GM12878 (cell line): ENCODE results near the gene PADI4.

Experiments used
- EGR1 ChIP-seq, 2 experiments: IDR thresholded peaks; 1 replicate in 1 of 2; 2 replicates in 1 of 2; pipeline ENCODE4 v1.6.1; 2011 to 2012; ENCODE audit warnings: low read depth in 2 of 2, low read length in 2 of 2, borderline replicate concordance in 1 of 2, mild to moderate bottlenecking in 1 of 2, moderate library complexity in 1 of 2
- EP300 ChIP-seq, 2 experiments: fragments of 150-350 bp in 1 of 2; IDR thresholded peaks; 2 replicates each; pipeline ENCODE4 v1.6.1; 2011 to 2012; ENCODE audit warnings: low read depth in 2 of 2, low read length in 2 of 2, borderline replicate concordance in 1 of 2, improper control_type of control experiment in 1 of 2, inconsistent platforms in 1 of 2; ENCODE audit not compliant: control insufficient read depth in 1 of 2
- POLR2A ChIP-seq: IDR thresholded peaks from 2 replicates; pipeline ENCODE4 v1.6.1; 2011; ENCODE audit warnings: low read depth, mild to moderate bottlenecking, low read length
- TF ChIP-seq, protein P1 (sequence below), 3 experiments: IDR thresholded peaks in 2 of 3; conservative IDR thresholded peaks in 1 of 3; 2 replicates each; pipeline ENCODE4 v1.5.1; 2011; ENCODE audit warnings: low read depth in 3 of 3, low read length in 3 of 3, mild to moderate bottlenecking in 3 of 3, control low read depth in 2 of 3, moderate library complexity in 2 of 3, inconsistent platforms in 1 of 3, mixed read lengths in 1 of 3; ENCODE audit not compliant: control insufficient read depth in 2 of 3, insufficient read depth in 1 of 3; ENCODE audit errors: extremely low read depth in 1 of 3
- TF ChIP-seq, protein P2 (sequence below): IDR thresholded peaks from 2 replicates; pipeline ENCODE4 v1.6.1; 2012; ENCODE audit warnings: mild to moderate bottlenecking, low read depth, low read length

DNA sequence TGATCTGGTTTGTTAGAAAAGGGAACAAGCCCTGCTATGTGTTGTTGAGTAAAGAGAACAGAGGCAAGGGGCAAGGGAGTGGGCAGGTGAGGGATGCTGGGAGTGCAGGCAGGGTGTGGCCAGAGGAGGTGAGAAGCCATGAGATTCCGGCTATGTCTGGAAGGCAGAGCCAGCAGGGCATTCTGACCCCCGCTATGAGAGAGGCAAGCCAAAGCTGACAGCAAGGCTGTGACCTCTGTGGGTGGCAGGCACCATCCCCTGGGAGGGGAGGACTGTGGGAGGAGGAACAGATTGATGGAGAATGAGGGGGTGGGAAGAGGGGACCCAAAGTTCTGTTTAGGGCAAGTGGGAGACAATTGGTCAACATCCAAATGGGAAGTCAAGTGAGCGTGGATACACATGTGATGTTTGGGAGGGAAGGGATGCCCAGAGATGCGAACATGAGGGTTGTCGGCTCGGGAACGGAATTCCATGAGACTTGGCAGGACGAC, 44.5 kb downstream of the PADI4 start:
- TF ChIP-seq POLR2A = no peak
- TF ChIP-seq EGR1 (IDR thresholded peaks at IDR 0.05; ENCODE audit: borderline replicate concordance in 1 of 2, low read depth in 2 of 2, low read length in 2 of 2) = no peak
- TF ChIP-seq, protein P1, sequence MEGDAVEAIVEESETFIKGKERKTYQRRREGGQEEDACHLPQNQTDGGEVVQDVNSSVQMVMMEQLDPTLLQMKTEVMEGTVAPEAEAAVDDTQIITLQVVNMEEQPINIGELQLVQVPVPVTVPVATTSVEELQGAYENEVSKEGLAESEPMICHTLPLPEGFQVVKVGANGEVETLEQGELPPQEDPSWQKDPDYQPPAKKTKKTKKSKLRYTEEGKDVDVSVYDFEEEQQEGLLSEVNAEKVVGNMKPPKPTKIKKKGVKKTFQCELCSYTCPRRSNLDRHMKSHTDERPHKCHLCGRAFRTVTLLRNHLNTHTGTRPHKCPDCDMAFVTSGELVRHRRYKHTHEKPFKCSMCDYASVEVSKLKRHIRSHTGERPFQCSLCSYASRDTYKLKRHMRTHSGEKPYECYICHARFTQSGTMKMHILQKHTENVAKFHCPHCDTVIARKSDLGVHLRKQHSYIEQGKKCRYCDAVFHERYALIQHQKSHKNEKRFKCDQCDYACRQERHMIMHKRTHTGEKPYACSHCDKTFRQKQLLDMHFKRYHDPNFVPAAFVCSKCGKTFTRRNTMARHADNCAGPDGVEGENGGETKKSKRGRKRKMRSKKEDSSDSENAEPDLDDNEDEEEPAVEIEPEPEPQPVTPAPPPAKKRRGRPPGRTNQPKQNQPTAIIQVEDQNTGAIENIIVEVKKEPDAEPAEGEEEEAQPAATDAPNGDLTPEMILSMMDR (IDR thresholded peaks at IDR 0.05 in 2 of 3, conservative IDR thresholded peaks at IDR 0.05 in 1 of 3; ENCODE audit: control insufficient read depth in 2 of 3, extremely low read depth in 1 of 3, insufficient read depth in 1 of 3, low read depth in 3 of 3, low read length in 3 of 3) = no peak
- TF ChIP-seq EP300 (IDR thresholded peaks at IDR 0.05; ENCODE audit: borderline replicate concordance in 1 of 2, control insufficient read depth in 1 of 2, low read depth in 2 of 2, low read length in 2 of 2) = no peak
- TF ChIP-seq, protein P2, sequence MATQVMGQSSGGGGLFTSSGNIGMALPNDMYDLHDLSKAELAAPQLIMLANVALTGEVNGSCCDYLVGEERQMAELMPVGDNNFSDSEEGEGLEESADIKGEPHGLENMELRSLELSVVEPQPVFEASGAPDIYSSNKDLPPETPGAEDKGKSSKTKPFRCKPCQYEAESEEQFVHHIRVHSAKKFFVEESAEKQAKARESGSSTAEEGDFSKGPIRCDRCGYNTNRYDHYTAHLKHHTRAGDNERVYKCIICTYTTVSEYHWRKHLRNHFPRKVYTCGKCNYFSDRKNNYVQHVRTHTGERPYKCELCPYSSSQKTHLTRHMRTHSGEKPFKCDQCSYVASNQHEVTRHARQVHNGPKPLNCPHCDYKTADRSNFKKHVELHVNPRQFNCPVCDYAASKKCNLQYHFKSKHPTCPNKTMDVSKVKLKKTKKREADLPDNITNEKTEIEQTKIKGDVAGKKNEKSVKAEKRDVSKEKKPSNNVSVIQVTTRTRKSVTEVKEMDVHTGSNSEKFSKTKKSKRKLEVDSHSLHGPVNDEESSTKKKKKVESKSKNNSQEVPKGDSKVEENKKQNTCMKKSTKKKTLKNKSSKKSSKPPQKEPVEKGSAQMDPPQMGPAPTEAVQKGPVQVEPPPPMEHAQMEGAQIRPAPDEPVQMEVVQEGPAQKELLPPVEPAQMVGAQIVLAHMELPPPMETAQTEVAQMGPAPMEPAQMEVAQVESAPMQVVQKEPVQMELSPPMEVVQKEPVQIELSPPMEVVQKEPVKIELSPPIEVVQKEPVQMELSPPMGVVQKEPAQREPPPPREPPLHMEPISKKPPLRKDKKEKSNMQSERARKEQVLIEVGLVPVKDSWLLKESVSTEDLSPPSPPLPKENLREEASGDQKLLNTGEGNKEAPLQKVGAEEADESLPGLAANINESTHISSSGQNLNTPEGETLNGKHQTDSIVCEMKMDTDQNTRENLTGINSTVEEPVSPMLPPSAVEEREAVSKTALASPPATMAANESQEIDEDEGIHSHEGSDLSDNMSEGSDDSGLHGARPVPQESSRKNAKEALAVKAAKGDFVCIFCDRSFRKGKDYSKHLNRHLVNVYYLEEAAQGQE = no peak
